HepG2 (cell line): Measurements from ENCODE around the gene CPT1C. TPM values are rescaled to one million over a fixed set of nuclear protein-coding genes. Genes with fewer than 3 reads are reported as not detected.

Experiments used
- ATAC-seq: fragments of 200-7000 bp; cut with Tn5 transposase; 3 replicates; pipeline ENCODE4 v1.9.1; 2020; ENCODE audit warnings: mild to moderate bottlenecking, moderate library complexity
- BruUV-seq: library from RNA; stranded (reverse); fragments of 400-500 nt; replicated peaks from 2 replicates; lab custom pipeline; 2021; lab: Mats Ljungman, UMichigan
- CTCF ChIA-PET: fragments of 300-600 bp; formaldehyde crosslinking; extraction: SDS; loops from one replicate; lab custom pipeline; 2021; ENCODE audit warnings: low total read pairs, inconsistent platforms, low intra/inter-chr PET ratio; lab: Yijun Ruan, JAX
- POLR2A ChIA-PET: fragments of 350-600 bp; sonication (Branson Sonifier 250); formaldehyde crosslinking; loops from one replicate; lab custom pipeline; 2020; ENCODE audit warnings: antibody characterized with exemption, inconsistent platforms; lab: Yijun Ruan, JAX
- DNase-seq: peaks from one replicate; pipeline ENCODE4 v3.0.0-alpha.2; 2015; ENCODE audit warnings: low spot score
- FAIRE-seq: peaks from 3 replicates; lab custom pipeline; 2011; peaks lifted over from hg19 to GRCh38; lab: Jason Lieb, UNC
- H2AFZ ChIP-seq: one replicate; pipeline ENCODE4 v1.6.1; 2011; ENCODE audit warnings: low read length, inconsistent platforms
- H3K27ac ChIP-seq: fragments of 300-600 bp; 3 replicates; pipeline ENCODE4 v1.8.0; 2011; ENCODE audit warnings: mixed run types, mild to moderate bottlenecking, mixed read lengths, low read length, inconsistent platforms; ENCODE audit not compliant: insufficient read depth; ENCODE audit errors: extremely low read length
- H3K27me3 ChIP-seq, 2 experiments: fragments of 200-600 bp in 1 of 2; 2 replicates in 1 of 2; 3 replicates in 1 of 2; pipeline versions ENCODE4 v1.6.0 to v1.8.0; 2011; ENCODE audit warnings: low read length in 2 of 2, mild to moderate bottlenecking in 2 of 2, moderate library complexity in 2 of 2, inconsistent platforms in 1 of 2; ENCODE audit not compliant: insufficient read depth in 2 of 2, control insufficient read depth in 1 of 2
- H3K36me3 ChIP-seq, 2 experiments: fragments of 200-600 bp in 1 of 2; replicated peaks in 1 of 2; 2 replicates in 1 of 2; 3 replicates in 1 of 2; pipeline versions ENCODE4 v1.5.1 to v1.8.0; 2011; ENCODE audit warnings: low read length in 2 of 2, inconsistent platforms in 1 of 2; ENCODE audit not compliant: insufficient read depth in 2 of 2, control insufficient read depth in 1 of 2
- H3K4me1 ChIP-seq: 2 replicates; pipeline ENCODE4 v1.5.1; 2012; ENCODE audit warnings: low read length, inconsistent platforms; ENCODE audit not compliant: insufficient read depth
- H3K4me2 ChIP-seq: 2 replicates; pipeline ENCODE4 v1.6.0; 2011; ENCODE audit warnings: low read depth, low read length, inconsistent platforms
- H3K4me3 ChIP-seq, 3 experiments: fragments of 200-600 bp in 1 of 3; sonication (generic), shearing (Covaris generic) in 1 of 3; replicated peaks in 1 of 3; 2 replicates each; pipeline ENCODE4 v1.5.1; 2011 to 2016; ENCODE audit warnings: low read length in 3 of 3, inconsistent platforms in 2 of 3, low read depth in 2 of 3, mild to moderate bottlenecking in 2 of 3, control low read depth in 1 of 3, mixed read lengths in 1 of 3; ENCODE audit not compliant: insufficient read depth in 1 of 3
- H3K79me2 ChIP-seq: one replicate; pipeline ENCODE4 v1.6.1; 2011; ENCODE audit warnings: low read length, inconsistent platforms; ENCODE audit not compliant: insufficient read depth
- H3K9ac ChIP-seq: 2 replicates; pipeline ENCODE4 v1.6.0; 2011; ENCODE audit warnings: mild to moderate bottlenecking, low read depth, low read length, inconsistent platforms; ENCODE audit not compliant: insufficient read depth
- H3K9me3 ChIP-seq: 2 replicates; pipeline ENCODE4 v1.5.1; 2012; ENCODE audit warnings: mild to moderate bottlenecking, low read length
- H4K20me1 ChIP-seq: 2 replicates; pipeline ENCODE4 v1.6.0; 2011; ENCODE audit warnings: inconsistent platforms, mild to moderate bottlenecking, low read length, moderate library complexity; ENCODE audit not compliant: insufficient read depth
- ASH2L ChIP-seq: fragments of 300-600, 200-600 bp; sonication (generic); IDR thresholded peaks from 2 replicates; pipeline ENCODE4 v1.7.0; 2017; ENCODE audit warnings: low read depth, mild to moderate bottlenecking, moderate library complexity, mixed read lengths, low read length; ENCODE audit not compliant: insufficient read length
- JUND ChIP-seq: sonication (generic); formaldehyde crosslinking; IDR thresholded peaks from 2 replicates; pipeline ENCODE4 v1.8.0; 2022; ENCODE audit warnings: mild to moderate bottlenecking, missing genetic modification reagents
- MLXIP ChIP-seq: sonication (generic); formaldehyde crosslinking; IDR thresholded peaks from 2 replicates; pipeline ENCODE4 v1.9.0; 2021; ENCODE audit warnings: missing genetic modification reagents, borderline replicate concordance
- NR2F6 ChIP-seq, 2 experiments: IDR thresholded peaks; 2 replicates each; pipeline ENCODE4 v1.6.1; 2016; ENCODE audit warnings: antibody characterized with exemption in 1 of 2, mild to moderate bottlenecking in 1 of 2
- ZNF232 ChIP-seq: sonication (generic); formaldehyde crosslinking; IDR thresholded peaks from 2 replicates; pipeline ENCODE4 v1.4.0; 2020; ENCODE audit warnings: missing genetic modification reagents, borderline replicate concordance
- ZNF30 ChIP-seq: sonication (generic); formaldehyde crosslinking; IDR thresholded peaks from 2 replicates; pipeline ENCODE4 v1.5.0; 2020; ENCODE audit warnings: mild to moderate bottlenecking, missing genetic modification reagents
- ZNF44 ChIP-seq: sonication (generic); formaldehyde crosslinking; IDR thresholded peaks from 2 replicates; pipeline ENCODE4 v1.5.1; 2020; ENCODE audit warnings: mild to moderate bottlenecking, missing genetic modification reagents
- WGBS: methylation state at CpG from one replicate; pipeline ENCODE4 v1.1.6; 2017; ENCODE audit warnings: low lambda C conversion rate; 5-methylcytosine and 5-hydroxymethylcytosine counted together
- in situ Hi-C: cut with HindIII; loops from 2 replicates; pipeline ENCODE4 v1.10.0; 2017; ENCODE audit warnings: low pct_unique_long_range_greater_than_20kb; ENCODE audit not compliant: extremely low pct_ligation_motif_present
- intact Hi-C: fragments of 100-400 bp; cut with micrococcal nuclease; formaldehyde crosslinking; loops from one replicate; pipeline ENCODE4 v1.10.0; 2022; ENCODE audit not compliant: unreplicated experiment
- polyA plus RNA-seq, 8 experiments: library from polyadenylated mRNA; depleted of rRNA in 3 of 8; stranded (reverse) in 7 of 8; unstranded in 1 of 8; fragments of >200 nt; fragmentation: Illumina TruSeq in 4 of 8; extraction: Trizol in 4 of 8; gene quantifications; 2 replicates each; pipeline versions ENCODE4 v1.2.1 to v1.2.3, GENCODE V29; 2011 to 2016; ENCODE audit warnings: low read depth in 4 of 8, missing spikeins in 1 of 8, mixed read lengths in 1 of 8; ENCODE audit not compliant: insufficient read depth in 1 of 8
- total RNA-seq, 5 experiments: library from RNA; depleted of rRNA; stranded (reverse); fragments of >200 nt; fragmentation: Illumina TruSeq; extraction: Trizol; gene quantifications; 2 replicates each; pipeline ENCODE4 v1.2.3, GENCODE V29; 2016; ENCODE audit warnings: low read depth in 1 of 5
- TF ChIP-seq, protein P1 (sequence below): sonication (generic); formaldehyde crosslinking; IDR thresholded peaks from 2 replicates; pipeline ENCODE4 v1.5.0; 2020; ENCODE audit warnings: mild to moderate bottlenecking, low read depth, missing genetic modification reagents, borderline replicate concordance
- TF ChIP-seq, protein P2 (sequence below): sonication (generic); formaldehyde crosslinking; IDR thresholded peaks from 2 replicates; pipeline ENCODE4 v1.4.0; 2020; ENCODE audit warnings: missing genetic modification reagents, mild to moderate bottlenecking, borderline replicate concordance
- TF ChIP-seq, protein P3 (sequence below): sonication (generic); formaldehyde crosslinking; IDR thresholded peaks from 2 replicates; pipeline ENCODE4 v1.5.0; 2020; ENCODE audit warnings: mild to moderate bottlenecking, missing genetic modification reagents, borderline replicate concordance
- TF ChIP-seq, protein P4 (sequence below): sonication (generic); formaldehyde crosslinking; IDR thresholded peaks from 2 replicates; pipeline ENCODE4 v1.4.0; 2020; ENCODE audit warnings: missing genetic modification reagents

The CPT1C gene
- total and polyA plus RNA-seq, 2 of the 13 experiments (the other 11 are each of a cell fraction or from before 2014, with no cell fraction given) = 0.18 TPM; not detected in 1

DNA sequence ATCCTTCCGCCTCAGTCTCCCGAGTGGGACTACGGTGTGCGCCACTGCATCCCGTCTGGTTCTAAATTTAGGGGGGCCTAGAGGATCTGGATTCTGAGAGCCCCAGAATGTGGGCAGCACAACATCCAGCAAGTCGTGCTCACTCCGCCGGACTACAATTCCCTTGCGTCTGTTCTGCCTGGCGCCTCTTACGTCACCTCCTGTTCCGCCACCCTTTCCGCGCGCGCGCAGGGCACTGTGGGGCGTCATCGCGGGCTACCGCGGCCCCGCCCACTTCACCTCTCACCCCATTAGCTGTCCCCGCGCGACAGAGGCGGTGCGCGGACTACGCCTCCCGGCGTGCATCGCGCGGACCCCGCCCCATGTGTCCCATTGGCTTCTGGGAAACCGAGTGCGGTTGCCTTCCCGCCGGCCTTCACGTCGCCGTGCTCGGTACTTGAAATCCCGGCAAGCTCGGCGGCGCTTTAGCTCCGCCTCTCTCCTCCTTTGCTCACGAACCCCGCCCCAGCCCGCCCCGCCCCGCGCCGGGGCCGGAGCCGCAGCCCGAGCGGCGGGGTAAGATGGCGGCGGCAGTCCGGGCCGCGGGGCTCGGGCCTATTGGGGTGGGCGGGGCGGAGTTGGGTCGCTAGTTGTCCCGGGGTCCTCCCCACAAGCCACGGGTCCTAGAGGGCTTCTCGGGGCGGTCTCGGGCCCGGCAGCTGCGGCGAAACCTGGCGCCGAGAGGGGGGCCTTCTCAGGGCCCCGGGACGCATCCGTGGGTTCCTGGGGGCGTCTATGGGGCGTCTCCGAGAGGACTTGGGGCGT lies 49.0 kb upstream of the CPT1C start, which contains the start of gene SCAF1 (continued):
- TF ChIP-seq, protein P1, sequence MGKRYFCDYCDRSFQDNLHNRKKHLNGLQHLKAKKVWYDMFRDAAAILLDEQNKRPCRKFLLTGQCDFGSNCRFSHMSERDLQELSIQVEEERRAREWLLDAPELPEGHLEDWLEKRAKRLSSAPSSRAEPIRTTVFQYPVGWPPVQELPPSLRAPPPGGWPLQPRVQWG (CRISPR knock-in tag) = no peak
- TF ChIP-seq ASH2L = peak; percentile 34

- peak overlapping the region; percentile 82 for H3K4me2 ChIP-seq
- CTCF ChIA-PET = interaction anchor here (1.3 kb wide), 1 partner anchor 34 kb away, joined by 3 read pairs; no protein-coding TSS in a partner anchor
- no peaks in the 10 kb centered on the region for H3K9me3 ChIP-seq
- WGBS = 0% methylated on average over 3 of the region's 5 CpGs
- BruUV-seq = no TSS peak
- intact Hi-C loops (loop anchor here (5.0 kb wide), 1 partner anchor 35 kb away; the partner anchor contains the start of gene PRMT1), in situ Hi-C loops (no loop called here)
- peak overlapping the region; percentile 99 for H3K9ac ChIP-seq
- POLR2A ChIA-PET = interaction anchor here (0.7 to 4.6 kb wide), 15 partner anchors 15 to 1023 kb away, joined by 3 to 92 read pairs (median 7); partner anchors contain the start of genes AKT1S1, ALDH16A1, BCL2L12 and IRF3
- no peaks in the 10 kb centered on the region; a peak in 1 of 5 replicates for H3K27me3 ChIP-seq
- H3K79me2 ChIP-seq = peaks cover 31% of the 10 kb centered on the region
- FAIRE-seq (no peak), DNase-seq (no peak), ATAC-seq (no peak)
- H3K4me3 ChIP-seq = peak overlapping the region; percentile 85 to 99 (median 91)
- no peaks in the 10 kb centered on the region for H4K20me1 ChIP-seq
- peak overlapping the region; percentile 86 for H3K27ac ChIP-seq
- peaks cover 55% of the 10 kb centered on the region for H3K4me1 ChIP-seq
- H2AFZ ChIP-seq = no peak overlapping the region
- H3K36me3 ChIP-seq = peaks cover 7 to 9% of the 10 kb centered on the region in 2 experiments; a peak in 3 of 5 replicates
- TF ChIP-seq, protein P2, sequence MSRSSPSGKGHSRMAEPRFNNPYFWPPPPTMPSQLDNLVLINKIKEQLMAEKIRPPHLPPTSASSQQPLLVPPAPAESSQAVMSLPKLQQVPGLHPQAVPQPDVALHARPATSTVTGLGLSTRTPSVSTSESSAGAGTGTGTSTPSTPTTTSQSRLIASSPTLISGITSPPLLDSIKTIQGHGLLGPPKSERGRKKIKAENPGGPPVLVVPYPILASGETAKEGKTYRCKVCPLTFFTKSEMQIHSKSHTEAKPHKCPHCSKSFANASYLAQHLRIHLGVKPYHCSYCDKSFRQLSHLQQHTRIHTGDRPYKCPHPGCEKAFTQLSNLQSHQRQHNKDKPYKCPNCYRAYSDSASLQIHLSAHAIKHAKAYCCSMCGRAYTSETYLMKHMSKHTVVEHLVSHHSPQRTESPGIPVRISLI (CRISPR knock-in tag) = no peak
- TF ChIP-seq, protein P3, sequence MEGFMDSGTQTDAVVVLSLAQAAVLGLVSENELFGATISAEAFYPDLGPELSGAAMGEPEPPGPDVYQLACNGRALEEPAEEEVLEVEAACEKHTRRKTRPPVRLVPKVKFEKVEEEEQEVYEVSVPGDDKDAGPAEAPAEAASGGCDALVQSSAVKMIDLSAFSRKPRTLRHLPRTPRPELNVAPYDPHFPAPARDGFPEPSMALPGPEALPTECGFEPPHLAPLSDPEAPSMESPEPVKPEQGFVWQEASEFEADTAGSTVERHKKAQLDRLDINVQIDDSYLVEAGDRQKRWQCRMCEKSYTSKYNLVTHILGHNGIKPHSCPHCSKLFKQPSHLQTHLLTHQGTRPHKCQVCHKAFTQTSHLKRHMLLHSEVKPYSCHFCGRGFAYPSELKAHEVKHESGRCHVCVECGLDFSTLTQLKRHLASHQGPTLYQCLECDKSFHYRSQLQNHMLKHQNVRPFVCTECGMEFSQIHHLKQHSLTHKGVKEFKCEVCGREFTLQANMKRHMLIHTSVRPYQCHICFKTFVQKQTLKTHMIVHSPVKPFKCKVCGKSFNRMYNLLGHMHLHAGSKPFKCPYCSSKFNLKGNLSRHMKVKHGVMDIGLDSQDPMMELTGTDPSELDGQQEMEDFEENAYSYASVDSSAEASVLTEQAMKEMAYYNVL = 0 out of 2 replicates have a peak, but pooled peaks have one; percentile 4
- TF ChIP-seq, protein P4, sequence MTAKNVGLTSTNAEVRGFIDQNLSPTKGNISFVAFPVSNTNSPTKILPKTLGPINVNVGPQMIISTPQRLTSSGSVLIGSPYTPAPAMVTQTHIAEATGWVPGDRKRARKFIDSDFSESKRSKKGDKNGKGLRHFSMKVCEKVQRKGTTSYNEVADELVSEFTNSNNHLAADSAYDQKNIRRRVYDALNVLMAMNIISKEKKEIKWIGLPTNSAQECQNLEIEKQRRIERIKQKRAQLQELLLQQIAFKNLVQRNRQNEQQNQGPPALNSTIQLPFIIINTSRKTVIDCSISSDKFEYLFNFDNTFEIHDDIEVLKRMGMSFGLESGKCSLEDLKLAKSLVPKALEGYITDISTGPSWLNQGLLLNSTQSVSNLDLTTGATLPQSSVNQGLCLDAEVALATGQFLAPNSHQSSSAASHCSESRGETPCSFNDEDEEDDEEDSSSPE = no peak
- TF ChIP-seq MLXIP (0 out of 2 replicates have a peak, but pooled peaks have one; percentile 2), ZNF232 (CRISPR knock-in tag) (0 out of 2 replicates have a peak, but pooled peaks have one; percentile 6), NR2F6 (IDR thresholded peaks at IDR 0.05) (no peak), NR2F6 (CRISPR knock-in tag; IDR thresholded peaks at IDR 0.05) (no peak), ZNF44 (CRISPR knock-in tag) (0 out of 2 replicates have a peak, but pooled peaks have one; percentile 4), ZNF30 (0 out of 2 replicates have a peak, but pooled peaks have one; percentile 25), JUND (no peak)
Observed at GRCh38 chr19:49642492-49643035, 48.4 kb upstream of the CPT1C start.
